Activated CD4-positive, alpha-beta T cell treated with anti-CD3 and anti-CD28 coated beads for 1 hour (primary cell): Measurements from ENCODE around the gene GRIN2B.

Source experiments
- DNase-seq: peaks from one replicate; pipeline ENCODE4 v3.0.0-alpha.2; 2020

Gene GRIN2B

GRCh38 chr12:13956060-13956590 lies 25.3 kb downstream of the GRIN2B start:
- DNase-seq: no peak

DNA sequence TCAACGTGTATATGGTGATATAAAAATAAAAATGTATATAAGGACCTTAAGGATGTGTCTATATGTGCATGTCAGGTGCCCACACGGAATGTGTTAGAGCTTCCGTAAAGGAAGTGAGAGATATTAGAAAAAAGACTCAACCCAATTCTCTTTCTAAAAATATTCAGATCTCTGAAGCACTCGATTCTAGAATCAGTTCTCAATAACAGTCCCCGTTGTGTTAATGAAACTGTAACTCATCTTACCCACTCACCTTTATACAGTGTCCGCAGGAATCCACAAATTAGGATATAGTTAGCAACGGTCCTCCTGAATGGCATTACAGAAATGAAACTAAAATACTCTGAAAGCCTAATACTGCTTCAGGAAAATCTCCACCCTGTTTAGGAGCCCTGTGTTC lies 29.3 kb downstream of the GRIN2B start:
- DNase-seq: no peak

- no peak for DNase-seq
These were observed 30.9 kb downstream of the GRIN2B start for GRCh38 chr12:13950502-13950901.

DNA sequence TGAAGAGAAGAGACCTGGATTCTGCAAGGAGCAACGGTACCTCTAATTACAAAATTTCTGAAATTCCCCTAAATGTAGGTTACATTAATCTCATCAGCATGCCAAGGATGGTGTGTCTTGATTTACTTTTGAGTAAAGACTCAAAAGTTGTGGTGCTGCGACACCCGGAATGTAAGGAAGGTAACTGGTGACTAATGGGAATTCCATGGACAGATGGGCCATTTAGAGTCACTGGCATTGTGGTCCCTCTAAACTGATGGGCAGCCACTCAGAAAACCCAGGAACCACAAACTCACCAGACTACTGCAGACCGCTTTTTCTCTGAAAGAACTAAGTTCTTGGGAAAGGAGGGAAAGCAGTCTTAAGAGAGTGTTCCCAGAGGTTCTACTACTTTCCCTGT lies 32.8 kb downstream of the GRIN2B start:
- no peak for DNase-seq

GRCh38 chr12:13947276-13947946 lies 34.0 kb downstream of the GRIN2B start:
- DNase-seq: no peak

DNA sequence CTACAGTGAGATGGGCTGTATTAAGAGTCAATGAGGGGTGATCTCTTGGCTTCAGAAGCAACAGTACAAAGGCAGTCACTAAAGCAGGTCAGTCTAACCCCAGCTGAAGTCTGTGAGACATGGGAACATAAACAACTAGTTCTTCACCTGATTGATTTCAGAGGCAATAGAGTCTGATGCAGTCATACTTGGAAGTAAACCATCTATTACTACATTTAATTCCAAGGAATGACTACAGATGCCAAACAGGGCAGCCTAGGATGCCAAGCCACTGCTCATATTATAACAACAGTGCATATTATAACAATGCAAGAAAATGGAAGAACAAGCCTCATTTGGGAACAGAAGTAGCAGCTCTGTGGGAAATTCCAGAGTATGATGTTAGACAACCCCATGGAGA lies 35.8 kb downstream of the GRIN2B start:
- no peak for DNase-seq

DNA sequence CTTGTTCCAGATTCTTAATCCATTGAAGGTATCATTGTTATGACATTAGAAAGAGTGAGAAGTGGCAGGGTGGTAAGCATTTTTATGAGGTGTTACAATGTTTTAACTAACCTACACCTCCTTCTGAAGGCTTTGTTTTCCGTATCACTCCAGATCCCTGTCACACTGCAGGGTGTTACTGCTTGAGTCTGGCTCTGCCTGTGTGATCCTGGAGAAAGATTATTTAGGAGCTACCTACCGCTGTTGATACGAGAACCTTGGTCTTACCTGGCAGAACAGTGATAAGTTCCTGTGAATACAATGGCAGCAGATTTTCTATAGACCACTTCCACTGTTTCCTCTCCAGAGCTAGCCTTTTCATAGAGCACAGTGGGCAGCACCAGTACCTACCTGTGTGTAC lies 36.2 kb downstream of the GRIN2B start:
- DNase-seq: no peak

GRCh38 chr12:13942826-13943225 lies 38.6 kb downstream of the GRIN2B start:
- DNase-seq: no peak

GRCh38 chr12:13941258-13942249 lies 39.8 kb downstream of the GRIN2B start:
- DNase-seq: no peak

DNA sequence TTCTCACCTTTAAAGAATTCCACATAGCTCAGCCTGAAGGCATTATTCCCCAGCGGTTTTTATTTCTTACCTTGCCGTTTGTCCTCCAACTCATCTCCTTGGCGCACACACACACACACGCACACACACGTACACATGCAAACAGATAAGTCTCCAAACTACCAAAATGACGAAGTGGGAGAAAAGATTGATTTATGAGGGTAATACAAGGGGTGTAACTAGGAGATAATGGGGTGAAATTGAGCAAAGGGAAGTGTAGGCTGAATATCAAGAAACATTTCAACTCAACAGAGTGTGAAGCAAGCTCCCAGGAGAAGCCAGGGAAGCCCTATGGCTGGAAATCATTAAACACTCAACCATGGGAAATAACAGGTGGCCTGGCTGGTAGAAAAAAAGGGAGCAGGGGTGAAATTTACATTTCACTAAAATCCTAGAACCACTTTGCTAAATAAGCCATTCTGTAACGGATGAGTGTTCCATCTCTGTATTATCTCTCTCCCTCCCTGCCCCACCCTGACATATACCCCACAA lies 41.0 kb downstream of the GRIN2B start:
- no peak for DNase-seq

DNA sequence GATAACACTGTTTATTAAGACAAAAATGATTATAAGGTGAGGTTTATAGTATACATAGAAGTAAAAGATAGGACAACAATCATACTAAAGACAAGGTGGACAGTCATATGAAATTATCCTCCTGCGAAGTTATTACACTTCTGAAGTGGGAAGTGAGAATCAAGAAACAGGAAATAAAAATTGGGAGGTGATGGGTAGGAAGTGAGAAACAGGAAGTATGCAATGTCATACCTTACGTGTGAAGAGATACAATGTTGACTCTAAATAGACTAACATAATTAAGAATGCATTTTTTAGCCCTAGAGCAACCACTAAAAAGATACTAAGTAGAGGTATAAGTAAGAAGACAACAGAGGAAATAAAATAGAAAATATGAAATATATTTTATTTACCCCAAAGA lies 43.7 kb downstream of the GRIN2B start:
- DNase-seq: no peak

- no peak for DNase-seq
These were observed 46.2 kb downstream of the GRIN2B start for GRCh38 chr12:13935169-13935568.
